Adrenal gland (tissue), 5 donors: Measurements from ENCODE around the gene TKT.

ENCODE experiments used
- POLR2A ChIP-seq, 2 donors: fragments of 450-650 bp; IDR thresholded peaks; one replicate each; pipeline ENCODE4 v1.6.1; 2017; ENCODE audit warnings: antibody characterized with exemption in 2 of 2, mild to moderate bottlenecking in 2 of 2, moderate library complexity in 1 of 2
- TF ChIP-seq, protein P1 (sequence below), 6 experiments: fragments of 450-650 bp in 4 of 6; fragments of 200-600 bp in 2 of 6; sonication (generic) in 1 of 6; IDR thresholded peaks; 1 replicate in 5 of 6; 2 replicates in 1 of 6; pipeline versions ENCODE4 v1.5.1 to v1.8.0; 2016 to 2021; ENCODE audit warnings: antibody characterized with exemption in 6 of 6, mild to moderate bottlenecking in 2 of 6, moderate library complexity in 1 of 6
- donor health status: DM: no; HTN: no; CAD: no.

DNA sequence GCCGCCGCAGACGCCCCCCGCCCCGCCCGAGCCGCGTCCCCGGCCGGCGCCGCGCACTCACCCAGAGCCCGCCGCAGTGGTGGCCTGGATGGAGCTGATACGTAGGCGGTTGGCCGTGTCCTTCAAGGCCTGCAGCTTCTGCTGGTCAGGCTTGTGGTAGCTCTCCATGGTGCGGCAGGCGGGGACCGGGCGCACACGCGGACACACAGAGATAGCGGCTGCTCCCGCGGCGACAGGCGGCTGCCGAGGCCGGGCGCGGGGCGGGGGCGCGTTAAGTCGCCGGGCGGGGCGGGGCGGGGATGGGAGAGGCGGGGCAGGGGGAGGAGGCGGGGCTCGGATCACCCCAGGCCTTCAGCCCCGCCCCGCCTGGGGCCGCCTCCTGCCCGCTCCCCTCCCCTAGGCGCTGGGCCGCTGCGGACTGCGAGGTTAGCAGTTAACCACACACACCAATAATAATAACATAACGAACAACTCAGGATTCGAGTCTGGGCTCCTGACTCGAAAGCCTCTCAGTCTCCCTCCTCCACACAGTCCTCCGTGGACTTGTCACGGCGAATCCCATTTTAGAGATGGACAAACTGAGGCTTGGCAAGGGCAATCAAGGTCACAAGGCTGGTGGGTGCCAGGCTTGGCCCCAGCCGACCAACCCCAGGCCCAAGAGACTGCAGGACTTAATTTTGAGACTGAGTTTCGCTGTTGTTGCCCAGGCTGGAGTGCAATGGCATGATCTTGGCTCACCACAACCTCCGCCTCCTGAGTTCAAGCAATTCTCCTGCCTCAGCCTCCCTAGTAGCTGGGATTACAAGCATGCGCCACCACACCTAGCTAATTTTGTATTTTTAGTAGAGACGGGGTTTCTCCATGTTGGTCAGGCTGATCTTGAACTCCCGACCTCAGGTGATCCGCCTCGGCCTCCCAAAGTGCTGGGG lies at the start of gene TKT:
- TF ChIP-seq, protein P1, sequence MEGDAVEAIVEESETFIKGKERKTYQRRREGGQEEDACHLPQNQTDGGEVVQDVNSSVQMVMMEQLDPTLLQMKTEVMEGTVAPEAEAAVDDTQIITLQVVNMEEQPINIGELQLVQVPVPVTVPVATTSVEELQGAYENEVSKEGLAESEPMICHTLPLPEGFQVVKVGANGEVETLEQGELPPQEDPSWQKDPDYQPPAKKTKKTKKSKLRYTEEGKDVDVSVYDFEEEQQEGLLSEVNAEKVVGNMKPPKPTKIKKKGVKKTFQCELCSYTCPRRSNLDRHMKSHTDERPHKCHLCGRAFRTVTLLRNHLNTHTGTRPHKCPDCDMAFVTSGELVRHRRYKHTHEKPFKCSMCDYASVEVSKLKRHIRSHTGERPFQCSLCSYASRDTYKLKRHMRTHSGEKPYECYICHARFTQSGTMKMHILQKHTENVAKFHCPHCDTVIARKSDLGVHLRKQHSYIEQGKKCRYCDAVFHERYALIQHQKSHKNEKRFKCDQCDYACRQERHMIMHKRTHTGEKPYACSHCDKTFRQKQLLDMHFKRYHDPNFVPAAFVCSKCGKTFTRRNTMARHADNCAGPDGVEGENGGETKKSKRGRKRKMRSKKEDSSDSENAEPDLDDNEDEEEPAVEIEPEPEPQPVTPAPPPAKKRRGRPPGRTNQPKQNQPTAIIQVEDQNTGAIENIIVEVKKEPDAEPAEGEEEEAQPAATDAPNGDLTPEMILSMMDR (IDR thresholded peaks at IDR 0.05) = no peak
- TF ChIP-seq POLR2A (IDR thresholded peaks at IDR 0.05) = peak; percentile 50 to 85
